OCI-LY1 (cell line): ENCODE data around the gene VAV2.

ENCODE experiments used
- H2AFZ ChIP-seq: fragments of 200-600 bp; sonication (generic), shearing (Covaris generic); 2 replicates; pipeline ENCODE4 v1.6.0; 2014; ENCODE audit warnings: antibody characterized with exemption, mild to moderate bottlenecking, low read length
- H3F3A ChIP-seq: fragments of 200-600 bp; sonication (generic), shearing (Covaris generic); 2 replicates; pipeline ENCODE4 v1.6.0; 2014; ENCODE audit warnings: mild to moderate bottlenecking, antibody characterized with exemption, low read length, moderate library complexity; ENCODE audit not compliant: insufficient read depth
- H3K27ac ChIP-seq: fragments of 200-600 bp; sonication (generic); 2 replicates; pipeline ENCODE4 v1.5.1; 2014; ENCODE audit warnings: low read length, mixed run types, mild to moderate bottlenecking, low read depth; ENCODE audit not compliant: poor library complexity, severe bottlenecking
- H3K27me3 ChIP-seq: fragments of 200-600 bp; sonication (generic); 2 replicates; pipeline ENCODE4 v1.6.0; 2014; ENCODE audit warnings: antibody characterized with exemption, mild to moderate bottlenecking, low read length, moderate library complexity; ENCODE audit not compliant: insufficient read depth
- H3K36me3 ChIP-seq: fragments of 200-600 bp; sonication (generic); 2 replicates; pipeline ENCODE4 v1.6.1; 2014; ENCODE audit warnings: mild to moderate bottlenecking, antibody characterized with exemption, low read length, moderate library complexity, mixed read lengths; ENCODE audit not compliant: insufficient read depth
- H3K4me1 ChIP-seq: fragments of 200-600 bp; sonication (generic); 2 replicates; pipeline ENCODE4 v1.5.1; 2014; ENCODE audit warnings: mild to moderate bottlenecking, low read length, moderate library complexity; ENCODE audit not compliant: insufficient read depth, severe bottlenecking
- H3K4me2 ChIP-seq: fragments of 200-600 bp; sonication (generic), shearing (Covaris generic); 2 replicates; pipeline ENCODE4 v1.6.1; 2014; ENCODE audit warnings: low read length
- H3K4me3 ChIP-seq: fragments of 200-600 bp; sonication (generic); 2 replicates; pipeline ENCODE4 v1.5.1; 2014; ENCODE audit warnings: low read length, low read depth, mild to moderate bottlenecking, mixed read lengths; ENCODE audit not compliant: poor library complexity, severe bottlenecking
- H3K79me2 ChIP-seq: fragments of 200-600 bp; shearing (Covaris generic); 2 replicates; pipeline ENCODE4 v1.6.1; 2016; ENCODE audit warnings: mixed run types, low read length, mixed read lengths; ENCODE audit not compliant: insufficient read depth
- H3K9ac ChIP-seq: fragments of 200-600 bp; sonication (generic), shearing (Covaris generic); 2 replicates; pipeline ENCODE4 v1.6.1; 2014; ENCODE audit warnings: mild to moderate bottlenecking, low read length, mixed read lengths
- H3K9me2 ChIP-seq: fragments of 200-600 bp; sonication (generic), shearing (Covaris generic); 2 replicates; pipeline ENCODE4 v1.6.1; 2014; ENCODE audit warnings: low read depth, mild to moderate bottlenecking, low read length, mixed read lengths
- H3K9me3 ChIP-seq: fragments of 200-600 bp; shearing (Covaris generic); 2 replicates; pipeline ENCODE4 v1.6.1; 2014; ENCODE audit warnings: low read length, mixed read lengths
- H4K20me1 ChIP-seq: fragments of 200-600 bp; sonication (generic), shearing (Covaris generic); 2 replicates; pipeline ENCODE4 v1.6.0; 2016; ENCODE audit warnings: mild to moderate bottlenecking, low read length; ENCODE audit not compliant: insufficient read depth
- EZH2 ChIP-seq: fragments of 200-600 bp; sonication (generic), shearing (Covaris generic); IDR thresholded peaks from 2 replicates; pipeline ENCODE4 v1.8.0; 2017; ENCODE audit warnings: borderline replicate concordance, mixed run types, mild to moderate bottlenecking, antibody characterized with exemption, low read length, moderate library complexity, mixed read lengths
- TF ChIP-seq, protein P1 (sequence below): fragments of 200-600 bp; sonication (generic), shearing (Covaris generic); IDR thresholded peaks from 2 replicates; pipeline ENCODE4 v1.5.1; 2017; ENCODE audit warnings: mild to moderate bottlenecking, antibody characterized with exemption, low read length, moderate library complexity, mixed read lengths

Gene VAV2

DNA sequence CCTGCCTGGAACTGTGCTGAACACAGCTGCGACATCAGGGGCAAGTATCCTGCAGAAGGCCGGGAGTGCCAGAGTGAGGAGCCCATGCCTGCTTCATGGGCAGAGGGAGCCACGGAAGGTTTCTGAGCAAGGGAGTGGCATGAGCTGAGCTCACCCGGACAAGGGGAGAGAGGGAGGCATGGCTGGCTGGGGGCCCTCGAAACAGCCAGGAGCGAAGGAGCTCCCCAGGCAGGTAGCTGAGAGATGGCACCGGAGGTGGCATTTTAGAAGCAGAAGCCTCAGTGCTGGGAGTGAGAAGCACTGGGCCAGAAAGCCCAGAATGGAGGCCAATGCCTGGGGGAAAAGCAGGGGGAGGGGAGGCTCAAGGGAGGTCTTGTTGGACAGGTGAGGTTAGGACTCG is 197.1 kb downstream of the VAV2 start:
- Histone ChIP-seq H3K27me3 (no peaks in the 10 kb centered on the region), H2AFZ (no peak overlapping the region)

DNA sequence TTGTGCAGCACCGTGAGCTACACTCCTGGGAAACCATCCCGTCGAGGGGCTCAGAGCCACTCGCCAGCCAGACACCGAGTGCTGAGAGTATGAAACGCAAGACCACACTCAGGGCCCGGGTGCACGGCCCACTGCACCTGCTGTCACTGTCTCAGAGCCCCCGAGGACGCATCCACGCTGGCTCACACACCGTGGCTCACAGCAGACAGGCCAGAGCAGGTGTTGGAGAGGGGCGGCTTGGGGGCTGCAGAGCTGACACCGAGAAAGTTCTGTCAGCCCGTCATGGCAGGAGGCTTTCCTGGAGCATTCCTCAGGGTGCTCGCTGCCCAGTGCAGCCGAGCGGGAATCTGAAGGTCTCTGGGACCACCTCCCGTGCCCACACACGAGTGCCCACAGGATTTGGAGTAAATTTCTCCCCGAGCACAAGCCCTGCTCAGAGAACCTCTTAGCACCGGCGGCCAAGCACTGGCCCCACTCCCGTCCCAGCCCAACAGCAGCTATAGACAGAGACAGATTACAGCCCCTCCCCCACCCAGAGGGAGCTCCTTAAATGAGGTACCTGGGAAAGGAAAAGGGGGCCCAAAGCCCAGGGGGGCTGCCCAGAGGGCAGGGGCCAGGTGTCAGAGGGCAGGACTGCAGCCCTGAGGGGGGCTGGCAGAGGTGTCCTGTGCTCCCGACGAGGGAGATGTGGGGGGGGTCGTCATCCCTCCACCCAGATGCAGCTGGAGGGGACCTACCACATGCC is 197.9 kb downstream of the VAV2 start:
- H2AFZ ChIP-seq = no peak overlapping the region
- H3K4me3 ChIP-seq = no peak overlapping the region
- TF ChIP-seq EZH2 = no peak
- TF ChIP-seq, protein P1, sequence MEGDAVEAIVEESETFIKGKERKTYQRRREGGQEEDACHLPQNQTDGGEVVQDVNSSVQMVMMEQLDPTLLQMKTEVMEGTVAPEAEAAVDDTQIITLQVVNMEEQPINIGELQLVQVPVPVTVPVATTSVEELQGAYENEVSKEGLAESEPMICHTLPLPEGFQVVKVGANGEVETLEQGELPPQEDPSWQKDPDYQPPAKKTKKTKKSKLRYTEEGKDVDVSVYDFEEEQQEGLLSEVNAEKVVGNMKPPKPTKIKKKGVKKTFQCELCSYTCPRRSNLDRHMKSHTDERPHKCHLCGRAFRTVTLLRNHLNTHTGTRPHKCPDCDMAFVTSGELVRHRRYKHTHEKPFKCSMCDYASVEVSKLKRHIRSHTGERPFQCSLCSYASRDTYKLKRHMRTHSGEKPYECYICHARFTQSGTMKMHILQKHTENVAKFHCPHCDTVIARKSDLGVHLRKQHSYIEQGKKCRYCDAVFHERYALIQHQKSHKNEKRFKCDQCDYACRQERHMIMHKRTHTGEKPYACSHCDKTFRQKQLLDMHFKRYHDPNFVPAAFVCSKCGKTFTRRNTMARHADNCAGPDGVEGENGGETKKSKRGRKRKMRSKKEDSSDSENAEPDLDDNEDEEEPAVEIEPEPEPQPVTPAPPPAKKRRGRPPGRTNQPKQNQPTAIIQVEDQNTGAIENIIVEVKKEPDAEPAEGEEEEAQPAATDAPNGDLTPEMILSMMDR = no peak
- no peaks in the 10 kb centered on the region for H4K20me1 ChIP-seq
- no peak overlapping the region for H3K9ac ChIP-seq
- no peaks in the 10 kb centered on the region for H3K9me3 ChIP-seq
- H3F3A ChIP-seq = no peaks in the 10 kb centered on the region
- H3K79me2 ChIP-seq = no peaks in the 10 kb centered on the region
- no peaks in the 10 kb centered on the region for H3K9me2 ChIP-seq
- no peak overlapping the region for H3K27ac ChIP-seq
- H3K4me2 ChIP-seq = no peak overlapping the region
- no peaks in the 10 kb centered on the region for H3K4me1 ChIP-seq
- H3K36me3 ChIP-seq = no peaks in the 10 kb centered on the region
- no peaks in the 10 kb centered on the region for H3K27me3 ChIP-seq

More for the DNA sequence above, 197.1 kb downstream of the VAV2 start:
- Histone ChIP-seq H3K9ac (no peak overlapping the region), H3K9me2 (no peaks in the 10 kb centered on the region), H3K79me2 (no peaks in the 10 kb centered on the region), H3K4me3 (no peak overlapping the region), H3K4me1 (no peaks in the 10 kb centered on the region), H4K20me1 (no peaks in the 10 kb centered on the region), H3F3A (no peaks in the 10 kb centered on the region), H3K4me2 (no peak overlapping the region), H3K36me3 (no peaks in the 10 kb centered on the region), H3K27ac (no peak overlapping the region), H3K9me3 (no peaks in the 10 kb centered on the region)
- TF ChIP-seq, protein P1 = no peak
- no peak for TF ChIP-seq EZH2

DNA sequence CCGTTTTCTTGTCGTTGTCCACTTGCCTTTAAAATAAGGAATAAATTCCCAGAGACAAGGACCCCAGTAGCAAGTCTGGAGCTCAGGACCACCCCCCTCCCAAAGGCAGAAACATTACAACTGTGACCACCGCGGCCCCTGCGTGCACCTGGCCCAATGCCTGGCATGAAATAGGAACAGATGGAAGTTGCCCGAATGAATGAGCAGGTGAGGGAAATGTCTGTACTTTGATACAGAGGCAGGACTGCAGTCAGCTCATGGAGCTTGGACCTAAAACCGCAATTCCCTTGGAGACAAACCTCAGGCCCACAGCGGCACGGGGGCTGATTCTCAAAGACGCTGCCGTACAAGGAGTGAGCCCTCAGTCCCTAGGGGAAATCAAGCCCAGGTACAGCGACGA is 198.7 kb downstream of the VAV2 start:
- Histone ChIP-seq H3K4me2 (no peak overlapping the region), H3K79me2 (no peaks in the 10 kb centered on the region), H3K4me1 (no peaks in the 10 kb centered on the region), H3K36me3 (no peaks in the 10 kb centered on the region), H3K27ac (no peak overlapping the region), H2AFZ (no peak overlapping the region), H3K9me2 (no peaks in the 10 kb centered on the region), H4K20me1 (no peaks in the 10 kb centered on the region), H3K9me3 (no peaks in the 10 kb centered on the region), H3K27me3 (no peaks in the 10 kb centered on the region), H3F3A (no peaks in the 10 kb centered on the region), H3K4me3 (no peak overlapping the region), H3K9ac (no peak overlapping the region)
- TF ChIP-seq, protein P1 = no peak
- no peak for TF ChIP-seq EZH2
